ENCODE results near the gene TRANK1. TPM values are rescaled to one million over a fixed set of nuclear protein-coding genes. Genes with fewer than 3 reads are reported as not detected.

The TRANK1 gene
- polyA plus RNA-seq, 2 donors, result 1.6 to 2.0 TPM

DNA sequence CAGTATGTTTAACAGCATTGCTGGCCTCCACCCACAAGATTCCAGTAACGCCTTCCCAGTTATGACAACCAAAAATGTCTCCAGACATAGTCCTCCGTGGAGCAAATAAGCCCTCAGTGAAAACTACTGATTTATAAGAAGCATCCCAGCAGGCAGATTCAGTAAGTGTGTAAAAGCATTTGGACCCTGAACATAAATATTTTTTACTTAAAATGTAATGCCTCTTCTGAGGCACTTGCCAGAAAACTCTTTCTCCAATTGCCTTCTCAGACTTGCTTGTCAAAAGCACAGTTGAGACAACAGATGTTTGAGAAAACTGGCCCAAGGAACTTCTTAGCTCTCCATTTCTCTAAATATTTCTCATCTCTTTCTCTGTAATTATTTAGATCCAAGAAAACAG lies 148.7 kb downstream of the TRANK1 start:
- Histone ChIP-seq H3K4me3 (ENCODE audit: low read depth in 1 of 2, low read length in 2 of 2) (no peak overlapping the region), H3K4me1 (ENCODE audit: control insufficient read depth in 2 of 2, insufficient read depth in 2 of 2, low read length in 1 of 2) (no peaks in the 10 kb centered on the region), H3K36me3 (ENCODE audit: control insufficient read depth in 2 of 2, insufficient read depth in 2 of 2, low read length in 1 of 2) (no peaks in the 10 kb centered on the region), H3K9me3 (ENCODE audit: control insufficient read depth in 2 of 2, insufficient read depth in 1 of 2, low read depth in 1 of 2, low read length in 1 of 2) (no peaks in the 10 kb centered on the region), H3K27me3 (ENCODE audit: control insufficient read depth in 1 of 2, insufficient read depth in 2 of 2, low read length in 2 of 2) (peaks cover 0 to under 1% of the 10 kb centered on the region in 2 donors), H3K27ac (ENCODE audit: low read depth in 2 of 2, low read length in 1 of 2) (no peak overlapping the region)
- 69 to 72% methylated on average over 2 of the region's 2 CpGs for WGBS, 2 donors

DNA sequence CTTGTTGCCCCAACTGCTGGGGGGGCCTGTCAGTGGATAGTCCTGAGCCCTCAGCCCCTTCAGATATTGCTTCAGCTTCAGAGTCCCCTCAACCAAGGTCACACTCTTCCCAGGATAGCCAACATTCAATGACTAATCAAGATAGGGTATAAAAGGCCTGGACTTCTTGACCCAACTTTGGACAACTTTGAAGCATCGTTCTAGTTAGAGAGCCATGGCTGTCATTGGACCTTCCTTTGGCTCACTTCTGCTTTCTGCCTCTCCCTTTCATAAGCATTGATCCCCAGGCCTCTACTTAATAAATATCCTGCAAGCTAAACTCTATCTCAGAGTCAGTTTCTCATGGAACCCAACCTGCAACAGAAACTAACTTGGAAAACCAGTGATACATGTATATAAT lies 149.2 kb downstream of the TRANK1 start:
- WGBS, 2 donors, result 80 to 89% methylated on average over 1 of the region's 1 CpG
- Histone ChIP-seq H3K36me3 (ENCODE audit: control insufficient read depth in 2 of 2, insufficient read depth in 2 of 2, low read length in 1 of 2) (no peaks in the 10 kb centered on the region), H3K9me3 (ENCODE audit: control insufficient read depth in 2 of 2, insufficient read depth in 1 of 2, low read depth in 1 of 2, low read length in 1 of 2) (no peaks in the 10 kb centered on the region), H3K27ac (ENCODE audit: low read depth in 2 of 2, low read length in 1 of 2) (no peak overlapping the region), H3K27me3 (ENCODE audit: control insufficient read depth in 1 of 2, insufficient read depth in 2 of 2, low read length in 2 of 2) (peaks cover 0 to 4% of the 10 kb centered on the region in 2 donors), H3K4me1 (ENCODE audit: control insufficient read depth in 2 of 2, insufficient read depth in 2 of 2, low read length in 1 of 2) (no peaks in the 10 kb centered on the region), H3K4me3 (ENCODE audit: low read depth in 1 of 2, low read length in 2 of 2) (no peak overlapping the region)

DNA sequence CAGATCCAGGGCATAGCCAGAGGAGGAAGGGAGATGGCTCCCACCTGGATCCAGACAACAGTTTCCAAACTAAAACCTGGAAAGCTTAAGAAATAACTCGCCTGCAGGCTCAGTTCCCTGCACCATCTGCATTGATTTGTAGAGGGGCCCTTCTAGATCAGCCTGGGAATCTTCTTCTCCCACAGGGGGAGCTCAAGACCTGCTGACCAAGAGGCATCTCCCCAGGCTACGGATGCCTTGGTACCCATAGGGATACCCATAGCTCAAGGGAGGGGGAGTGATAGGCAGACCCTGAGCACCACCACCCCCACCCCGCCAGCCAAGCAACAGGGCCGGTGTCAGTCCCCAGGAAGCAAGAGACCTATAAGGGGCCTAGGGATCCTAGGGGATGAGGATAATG lies 152.5 kb downstream of the TRANK1 start:
- Histone ChIP-seq H3K4me3 (ENCODE audit: low read depth in 1 of 2, low read length in 2 of 2) (no peak overlapping the region), H3K27me3 (ENCODE audit: control insufficient read depth in 1 of 2, insufficient read depth in 2 of 2, low read length in 2 of 2) (peaks cover 0 to 4% of the 10 kb centered on the region in 2 donors), H3K9me3 (ENCODE audit: control insufficient read depth in 2 of 2, insufficient read depth in 1 of 2, low read depth in 1 of 2, low read length in 1 of 2) (no peaks in the 10 kb centered on the region), H3K36me3 (ENCODE audit: control insufficient read depth in 2 of 2, insufficient read depth in 2 of 2, low read length in 1 of 2) (no peaks in the 10 kb centered on the region), H3K4me1 (ENCODE audit: control insufficient read depth in 2 of 2, insufficient read depth in 2 of 2, low read length in 1 of 2) (no peaks in the 10 kb centered on the region), H3K27ac (ENCODE audit: low read depth in 2 of 2, low read length in 1 of 2) (no peak overlapping the region)
- 66 to 70% methylated on average over 4 of the region's 4 CpGs for WGBS, 2 donors

DNA sequence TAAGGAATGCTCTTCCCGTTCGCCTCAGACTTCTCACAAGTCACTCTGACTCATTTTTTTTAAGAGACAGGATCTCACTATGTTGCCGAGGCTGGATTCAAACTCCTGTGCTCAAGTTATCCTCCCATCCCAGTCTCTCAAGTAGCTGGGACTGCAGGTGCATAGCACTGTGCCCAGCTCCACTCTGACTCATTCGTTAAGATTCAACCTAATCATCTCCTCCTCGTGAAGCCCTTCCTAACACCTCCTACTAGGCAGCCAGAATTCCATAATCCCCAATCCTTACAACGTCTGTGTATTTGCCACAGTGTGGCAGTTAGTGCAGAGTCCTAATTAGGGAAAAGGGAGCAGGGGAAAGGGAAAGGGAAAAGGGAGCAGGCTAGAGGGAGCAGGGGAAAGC lies 154.1 kb downstream of the TRANK1 start:
- H3K4me3 ChIP-seq (ENCODE audit: low read depth in 1 of 2, low read length in 2 of 2), result no peak overlapping the region
- H3K4me1 ChIP-seq (ENCODE audit: control insufficient read depth in 2 of 2, insufficient read depth in 2 of 2, low read length in 1 of 2), result no peaks in the 10 kb centered on the region
- H3K27ac ChIP-seq (ENCODE audit: low read depth in 2 of 2, low read length in 1 of 2), result no peak overlapping the region
- peaks cover 0 to 4% of the 10 kb centered on the region in 2 donors for H3K27me3 ChIP-seq (ENCODE audit: control insufficient read depth in 1 of 2, insufficient read depth in 2 of 2, low read length in 2 of 2)
- WGBS, 2 donors, result 51 to 63% methylated on average over 6 of the region's 6 CpGs
- H3K36me3 ChIP-seq (ENCODE audit: control insufficient read depth in 2 of 2, insufficient read depth in 2 of 2, low read length in 1 of 2), result no peaks in the 10 kb centered on the region
- no peaks in the 10 kb centered on the region for H3K9me3 ChIP-seq (ENCODE audit: control insufficient read depth in 2 of 2, insufficient read depth in 1 of 2, low read depth in 1 of 2, low read length in 1 of 2)

DNA sequence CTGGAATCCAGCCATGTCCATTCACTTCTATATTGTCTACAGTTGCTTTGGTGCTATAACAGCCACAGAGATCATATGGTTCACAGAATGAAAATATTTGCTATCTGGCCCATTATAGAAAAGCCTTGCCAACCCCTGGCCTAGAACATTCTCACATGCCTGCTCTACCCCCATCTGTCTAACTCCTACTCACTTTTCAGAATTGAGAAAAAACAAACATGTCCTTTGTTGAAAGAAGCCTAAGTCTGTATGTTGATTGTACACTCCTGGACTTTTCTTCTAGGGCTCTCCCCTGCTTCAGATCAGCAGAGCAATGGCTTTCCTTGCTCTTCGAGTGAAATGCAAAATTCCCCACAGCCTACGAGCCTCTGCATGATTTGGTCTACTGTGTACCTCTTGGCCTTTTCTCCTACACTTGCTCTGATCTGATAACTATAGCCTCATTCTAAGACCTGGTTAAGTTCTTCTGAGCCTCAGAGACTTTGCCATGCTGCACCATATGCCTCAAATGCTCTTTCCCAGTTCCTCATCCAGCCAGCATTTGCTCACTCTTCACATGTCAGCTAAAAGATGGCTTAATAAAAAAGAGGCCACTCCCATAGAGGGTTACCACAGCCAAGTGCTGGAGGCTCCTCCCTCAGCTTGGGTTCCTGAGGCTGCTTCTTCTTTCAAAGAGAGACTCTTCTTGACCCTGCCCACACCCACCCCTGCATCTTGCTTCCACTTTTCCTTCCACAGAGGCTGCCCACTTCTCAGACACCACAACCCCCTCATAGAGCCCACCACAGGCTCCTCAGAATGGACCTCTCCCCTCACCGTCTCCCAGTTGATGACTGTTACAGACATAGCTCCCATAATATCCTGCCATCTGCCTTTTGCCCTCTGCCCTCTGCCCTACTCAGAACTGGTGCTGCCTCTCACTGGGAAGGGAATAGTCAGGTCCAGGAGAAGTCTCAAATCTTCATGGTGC lies 157.6 kb downstream of the TRANK1 start:
- Histone ChIP-seq H3K27me3 (ENCODE audit: control insufficient read depth in 1 of 2, insufficient read depth in 2 of 2, low read length in 2 of 2) (peaks cover 0 to 4% of the 10 kb centered on the region in 2 donors), H3K36me3 (ENCODE audit: control insufficient read depth in 2 of 2, insufficient read depth in 2 of 2, low read length in 1 of 2) (no peaks in the 10 kb centered on the region), H3K9me3 (ENCODE audit: control insufficient read depth in 2 of 2, insufficient read depth in 1 of 2, low read depth in 1 of 2, low read length in 1 of 2) (no peaks in the 10 kb centered on the region), H3K4me1 (ENCODE audit: control insufficient read depth in 2 of 2, insufficient read depth in 2 of 2, low read length in 1 of 2) (no peaks in the 10 kb centered on the region), H3K27ac (ENCODE audit: low read depth in 2 of 2, low read length in 1 of 2) (no peak overlapping the region), H3K4me3 (ENCODE audit: low read depth in 1 of 2, low read length in 2 of 2) (no peak overlapping the region)
- 70 to 83% methylated on average over 3 of the region's 3 CpGs for WGBS, 2 donors

DNA sequence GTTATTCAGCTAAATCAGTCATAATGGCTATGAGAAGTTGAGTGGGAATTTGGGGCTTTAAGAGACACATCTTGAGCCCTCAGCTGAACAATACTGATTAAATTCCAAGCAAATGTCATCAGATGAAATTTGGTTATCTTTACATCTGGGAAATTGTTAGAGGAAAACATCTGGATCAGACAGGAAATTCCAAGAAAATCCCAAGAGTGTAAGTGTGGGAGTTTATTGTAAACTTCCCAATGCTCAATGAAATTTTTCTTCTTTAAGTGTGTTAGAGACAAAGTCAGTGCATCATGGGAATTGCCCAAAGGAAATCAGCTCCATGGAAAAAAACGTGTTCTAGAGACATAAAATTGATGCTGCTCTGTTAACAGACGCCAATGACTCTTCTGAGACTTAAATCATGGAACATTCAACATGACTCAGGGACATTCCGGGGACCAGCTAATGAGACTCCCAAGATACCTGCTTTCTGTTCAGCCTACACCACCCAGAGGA lies 160.7 kb downstream of the TRANK1 start:
- no peaks in the 10 kb centered on the region for H3K9me3 ChIP-seq (ENCODE audit: control insufficient read depth in 2 of 2, insufficient read depth in 1 of 2, low read depth in 1 of 2, low read length in 1 of 2)
- H3K27ac ChIP-seq (ENCODE audit: low read depth in 2 of 2, low read length in 1 of 2), result no peak overlapping the region
- H3K4me3 ChIP-seq (ENCODE audit: low read depth in 1 of 2, low read length in 2 of 2), result no peak overlapping the region
- WGBS, 2 donors, result 52 to 65% methylated on average over 3 of the region's 3 CpGs
- no peaks in the 10 kb centered on the region for H3K4me1 ChIP-seq (ENCODE audit: control insufficient read depth in 2 of 2, insufficient read depth in 2 of 2, low read length in 1 of 2)
- H3K36me3 ChIP-seq (ENCODE audit: control insufficient read depth in 2 of 2, insufficient read depth in 2 of 2, low read length in 1 of 2), result no peaks in the 10 kb centered on the region
- no peaks in the 10 kb centered on the region for H3K27me3 ChIP-seq (ENCODE audit: control insufficient read depth in 1 of 2, insufficient read depth in 2 of 2, low read length in 2 of 2)

DNA sequence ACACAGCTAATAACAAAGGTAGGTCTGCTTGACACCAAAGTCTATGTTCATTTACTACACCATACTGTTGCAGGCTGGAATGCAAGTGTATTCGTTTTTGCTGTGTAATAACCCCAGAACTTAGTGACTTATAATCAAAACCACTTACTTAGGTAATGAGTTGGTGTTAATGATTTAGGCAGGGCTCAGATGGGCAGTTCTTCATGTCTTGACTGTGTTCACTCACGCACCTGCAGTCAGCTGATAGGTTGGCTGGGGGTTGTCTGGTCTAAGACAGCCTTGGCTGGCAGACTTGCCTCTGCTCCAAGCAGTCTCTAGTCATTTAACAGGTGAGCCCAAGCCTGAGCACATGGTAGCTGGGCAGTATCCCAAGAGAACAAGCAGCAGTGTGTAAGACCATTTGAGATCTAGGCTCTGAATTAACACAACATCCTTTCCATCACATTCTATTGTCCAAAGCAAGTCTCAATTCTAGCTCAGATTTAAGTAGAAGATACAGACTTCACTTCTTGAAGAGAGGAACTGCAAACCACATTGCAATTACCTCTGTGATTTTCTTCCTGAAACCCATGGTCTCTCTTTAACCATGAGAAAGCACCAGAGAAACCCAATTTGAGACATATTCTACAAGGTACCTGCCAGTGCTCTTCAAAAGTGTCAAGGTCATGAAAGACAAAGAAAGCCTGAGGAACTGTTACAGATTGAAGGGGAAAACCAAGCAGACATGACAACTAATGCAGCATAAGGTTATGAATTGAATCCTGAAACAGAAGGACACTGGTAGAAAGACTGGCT lies 167.2 kb downstream of the TRANK1 start:
- Histone ChIP-seq H3K27me3 (ENCODE audit: control insufficient read depth in 1 of 2, insufficient read depth in 2 of 2, low read length in 2 of 2) (no peaks in the 10 kb centered on the region), H3K9me3 (ENCODE audit: control insufficient read depth in 2 of 2, insufficient read depth in 1 of 2, low read depth in 1 of 2, low read length in 1 of 2) (no peaks in the 10 kb centered on the region), H3K4me3 (ENCODE audit: low read depth in 1 of 2, low read length in 2 of 2) (no peak overlapping the region), H3K36me3 (ENCODE audit: control insufficient read depth in 2 of 2, insufficient read depth in 2 of 2, low read length in 1 of 2) (no peaks in the 10 kb centered on the region), H3K4me1 (ENCODE audit: control insufficient read depth in 2 of 2, insufficient read depth in 2 of 2, low read length in 1 of 2) (no peaks in the 10 kb centered on the region), H3K27ac (ENCODE audit: low read depth in 2 of 2, low read length in 1 of 2) (no peak overlapping the region)
- WGBS, 2 donors, result 68 to 80% methylated on average over 2 of the region's 2 CpGs

Other genes with a start within 250 kb of the TRANK1 start
- gene DCLK3, start 180.5 kb downstream of the TRANK1 start, polyA plus RNA-seq, result under 1 TPM; 0.01 to 0.02 TPM
- 1 to 10 TPM; 3.8 TPM for gene EPM2AIP1, start 48.1 kb upstream of the TRANK1 start, polyA plus RNA-seq
- 10 to 100 TPM in 1 of 2 donors, 1 to 10 TPM in 1; 7.0 to 13.9 TPM for gene MLH1, start 48.5 kb upstream of the TRANK1 start, polyA plus RNA-seq
- gene LRRFIP2, start 229.5 kb upstream of the TRANK1 start, polyA plus RNA-seq, result 10 to 100 TPM; 43.3 to 59.3 TPM

Measured in esophagus (tissue), 2 donors.